ENCODE results near the gene RBM15.

GRCh38 chr1:110361856-110362255 is 22.7 kb downstream of the RBM15 start:
- TF ChIP-seq CTCF (IDR thresholded peaks at IDR 0.05) (no peak), SIN3A (IDR thresholded peaks at IDR 0.05; ENCODE audit: borderline replicate concordance, insufficient read depth, low read depth, low read length) (no peak), POLR2AphosphoS5 (IDR thresholded peaks at IDR 0.05; ENCODE audit: low read depth, low read length) (no peak), REST (IDR thresholded peaks at IDR 0.05; ENCODE audit: insufficient read depth in 1 of 2, low read depth in 2 of 2, low read length in 1 of 2) (no peak), TCF7L2 (IDR thresholded peaks at IDR 0.05; ENCODE audit: low read depth, low read length) (no peak)
